Renal cortex interstitium (tissue), 11 donors: Measurements from ENCODE around the gene AP3M1. TPM values are rescaled to one million over a fixed set of nuclear protein-coding genes. Genes with fewer than 3 reads are reported as not detected.

Experiments
- DNase-seq, 11 donors: peaks; one replicate each; pipeline ENCODE4 v3.0.0-alpha.2; 2013; ENCODE audit warnings: low read depth in 9 of 11, low spot score in 4 of 11; ENCODE audit errors: extremely low read depth in 1 of 11
- polyA plus RNA-seq, 3 donors: library from polyadenylated mRNA; unstranded; fragments of 120-200 nt; gene quantifications; one replicate each; pipeline ENCODE4 v1.2.1, GENCODE V29; 2013; ENCODE audit not compliant: insufficient read length in 3 of 3

AP3M1 gene
- polyA plus RNA-seq, 3 donors, result 52.8 to 62.2 (median 58.6) TPM

DNA sequence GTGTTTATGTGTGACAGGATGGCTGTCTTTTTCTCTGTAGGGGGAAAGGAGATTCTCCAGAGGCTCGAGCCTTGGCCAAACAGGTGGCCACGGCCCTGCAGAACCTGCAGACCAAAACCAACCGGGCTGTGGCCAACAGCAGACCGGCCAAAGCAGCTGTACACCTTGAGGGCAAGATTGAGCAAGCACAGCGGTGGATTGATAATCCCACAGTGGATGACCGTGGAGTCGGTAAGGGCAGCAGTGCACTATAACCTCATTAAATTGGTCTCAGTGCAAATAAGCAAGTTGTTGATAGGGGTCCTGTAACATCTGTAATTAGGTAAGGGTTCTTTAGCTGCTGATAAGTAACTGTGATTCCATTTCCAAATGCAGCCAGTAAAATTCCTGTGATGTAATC is 56.4 kb downstream of the AP3M1 start:
- no peak for DNase-seq

DNA sequence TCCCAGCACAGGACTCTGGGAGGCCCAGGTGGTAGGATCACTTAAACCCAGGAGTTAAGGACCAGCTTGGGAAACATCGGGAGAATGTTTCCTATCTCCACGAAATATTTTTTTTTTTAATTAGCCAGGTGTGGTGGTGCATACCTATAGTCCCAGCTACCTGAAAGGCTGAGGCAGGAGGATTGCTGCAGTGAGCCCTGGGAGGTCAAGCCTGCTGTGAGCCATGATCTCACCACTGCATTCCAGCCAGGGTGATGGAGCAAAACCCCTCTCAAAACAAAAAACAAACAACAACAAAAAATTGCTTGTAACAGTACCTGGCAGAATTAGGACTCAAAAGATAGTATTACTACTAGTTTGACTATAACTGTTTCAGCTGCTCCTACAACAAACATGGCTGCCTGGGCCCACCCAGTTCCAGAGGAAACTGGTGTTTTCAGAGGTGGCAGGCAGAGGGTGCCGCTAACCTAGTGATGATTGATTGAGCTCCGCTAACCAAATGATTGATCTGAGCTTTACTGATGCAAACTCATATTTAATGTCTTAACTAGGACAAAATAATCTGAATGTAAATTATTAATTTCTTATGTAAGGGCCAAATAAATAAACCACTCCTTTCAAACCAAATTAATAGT is 57.0 kb downstream of the AP3M1 start:
- no peak for DNase-seq

DNA sequence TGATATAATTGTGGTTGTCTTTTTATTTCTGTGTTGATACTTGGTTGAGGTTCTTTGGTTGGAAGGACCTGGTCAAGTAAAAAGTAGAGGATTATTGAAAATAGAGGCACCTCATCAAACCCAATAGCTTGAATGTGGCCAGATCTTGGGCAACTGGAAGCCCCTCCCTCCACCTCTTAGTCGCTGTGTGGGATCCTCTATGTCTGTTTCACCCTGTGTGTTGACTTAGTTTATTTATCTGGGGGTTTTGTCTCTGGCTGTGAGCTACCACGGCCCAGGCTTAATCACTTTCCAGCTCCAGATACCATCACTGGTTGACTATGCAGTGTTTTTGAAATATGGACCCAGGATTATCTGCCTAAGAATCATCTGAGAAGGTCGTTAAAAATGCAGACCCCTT is 58.3 kb downstream of the AP3M1 start:
- DNase-seq, result no peak

DNA sequence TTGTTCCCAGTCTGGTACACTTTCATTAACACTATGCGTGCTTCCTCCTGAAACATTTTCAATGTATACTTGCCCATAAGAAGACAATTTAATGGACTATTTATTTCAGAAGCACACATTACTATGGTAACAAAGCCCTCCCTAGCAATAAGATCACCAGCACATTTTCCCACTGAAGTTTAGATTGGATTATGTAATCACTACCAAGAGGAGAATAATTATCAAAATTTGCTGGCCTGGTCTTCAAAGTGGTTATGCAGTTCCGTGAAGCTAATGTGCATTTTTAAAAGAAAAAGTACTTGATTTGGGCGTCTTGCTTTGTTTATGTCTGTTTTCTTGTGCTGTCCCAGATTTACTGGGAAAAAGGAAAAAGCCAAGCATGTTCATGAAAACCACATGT is 61.9 kb downstream of the AP3M1 start:
- no peak for DNase-seq

DNA sequence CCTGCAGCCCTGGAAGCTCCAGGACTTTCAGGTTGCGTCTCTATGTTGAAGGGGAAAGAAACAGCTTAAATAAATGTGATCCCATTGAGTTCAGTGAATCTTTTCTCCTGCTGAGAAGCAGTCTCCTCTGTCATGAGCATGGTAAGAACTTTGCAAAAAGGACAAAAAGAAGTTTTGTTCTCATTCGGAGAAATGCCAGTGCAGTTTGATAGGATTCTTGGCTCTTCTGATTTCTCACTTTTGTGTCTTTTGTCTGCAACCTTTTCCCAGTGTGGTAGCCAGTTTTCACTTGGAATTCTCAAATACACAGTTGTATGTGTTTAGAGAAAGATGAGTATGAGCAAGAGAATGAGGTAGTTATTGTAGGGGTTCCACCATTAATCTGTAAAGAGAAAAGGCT is 64.3 kb downstream of the AP3M1 start:
- no peak for DNase-seq

DNA sequence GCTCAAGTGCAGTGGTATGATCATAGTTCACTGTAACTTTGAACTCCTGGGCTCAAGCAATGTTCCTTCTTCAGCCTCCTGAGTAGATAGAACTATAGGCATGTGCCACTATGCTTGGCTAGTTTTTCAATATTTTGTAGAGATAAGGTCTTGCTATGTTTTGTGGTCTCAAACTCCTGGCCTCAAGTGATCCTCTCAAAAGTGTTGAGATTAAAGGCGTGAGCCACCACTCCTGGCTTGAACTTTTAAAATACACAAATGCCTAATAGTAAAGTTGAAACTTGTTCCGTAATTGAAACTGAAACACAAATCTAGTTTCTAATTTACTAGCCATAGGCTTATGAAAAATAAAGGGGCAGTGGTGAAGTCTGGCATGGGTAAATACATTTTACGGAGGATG is 65.7 kb downstream of the AP3M1 start:
- no peak for DNase-seq

DNA sequence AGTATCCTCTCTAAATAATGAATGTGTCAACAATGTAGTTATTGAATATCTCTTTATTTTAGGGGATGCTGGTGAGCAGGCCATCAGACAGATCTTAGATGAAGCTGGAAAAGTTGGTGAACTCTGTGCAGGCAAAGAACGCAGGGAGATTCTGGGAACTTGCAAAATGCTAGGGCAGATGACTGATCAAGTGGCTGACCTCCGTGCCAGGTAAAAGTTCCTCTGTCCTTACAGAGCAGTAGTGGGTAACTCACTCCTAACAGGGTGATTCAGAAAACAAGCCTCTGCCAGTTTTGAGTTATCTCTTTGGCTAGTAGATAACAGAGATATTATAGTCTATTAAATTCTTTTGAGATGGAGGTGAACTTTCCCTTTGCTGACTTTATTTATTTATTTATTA is 67.3 kb downstream of the AP3M1 start:
- DNase-seq, result no peak

DNA sequence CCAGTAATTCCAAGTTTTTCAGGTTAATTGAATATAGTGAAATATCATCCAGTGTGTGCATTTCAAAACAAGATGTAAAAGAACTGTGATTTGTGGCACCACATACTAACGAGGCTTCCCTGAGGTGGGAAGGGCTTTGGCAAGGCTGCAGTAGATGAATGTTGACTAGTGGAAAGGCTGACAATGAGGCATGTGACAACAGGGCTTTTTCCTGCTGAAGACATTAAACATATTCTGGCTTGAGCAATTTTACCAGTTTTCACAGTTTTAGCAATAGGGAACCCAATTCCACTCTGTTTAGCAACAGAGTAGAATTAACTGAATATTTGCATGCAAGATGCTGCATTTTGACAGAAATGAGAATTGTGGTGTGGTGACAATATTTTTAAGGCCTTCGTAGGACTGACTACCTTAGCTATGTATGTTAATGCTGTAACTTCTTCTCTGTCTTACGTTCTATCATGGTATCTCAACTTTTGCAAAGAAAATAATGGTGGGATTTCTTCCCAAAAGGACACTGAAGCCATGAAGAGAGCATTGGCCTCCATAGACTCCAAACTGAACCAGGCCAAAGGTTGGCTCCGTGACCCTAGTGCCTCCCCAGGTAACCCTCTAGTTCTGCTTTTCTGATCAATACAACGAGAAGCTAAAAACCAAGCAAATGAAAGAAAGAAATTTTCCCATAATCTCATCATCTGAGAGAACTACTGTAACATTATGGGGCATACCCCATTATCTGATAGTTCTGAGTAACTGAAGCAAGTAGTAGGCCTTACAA is 68.5 kb downstream of the AP3M1 start:
- DNase-seq, result no peak

DNA sequence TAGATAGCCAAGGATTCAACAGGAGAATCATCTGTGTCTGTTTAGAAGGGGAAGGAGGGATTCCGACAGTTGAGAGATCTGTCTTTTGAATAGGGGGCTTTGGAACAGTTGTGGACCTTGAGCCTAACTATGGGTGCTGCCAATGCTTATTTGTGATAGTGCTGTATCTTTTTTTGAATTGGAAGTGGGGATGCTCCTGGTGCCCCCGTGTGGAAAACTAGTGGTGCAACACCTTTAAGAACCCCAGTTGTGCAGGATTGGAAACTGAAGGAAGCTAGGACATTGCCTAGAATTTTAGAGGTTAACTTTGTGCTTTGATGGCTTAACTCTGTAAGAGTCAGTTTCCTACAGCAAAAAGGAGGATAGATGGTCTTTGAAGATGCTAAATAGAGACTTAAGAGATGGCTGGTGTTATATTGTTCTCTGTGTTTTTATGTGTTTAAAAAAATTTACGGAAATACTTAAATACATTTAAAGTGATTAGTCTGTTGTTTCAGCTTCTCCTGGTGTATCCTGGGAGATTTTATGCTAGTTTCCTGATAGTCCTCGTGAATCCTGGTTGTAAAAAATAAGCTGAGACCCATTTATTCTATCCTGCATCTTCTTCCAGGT is 69.3 kb downstream of the AP3M1 start:
- peak in 3 of 11 donors; percentile 28 to 36 (median 28) for DNase-seq

DNA sequence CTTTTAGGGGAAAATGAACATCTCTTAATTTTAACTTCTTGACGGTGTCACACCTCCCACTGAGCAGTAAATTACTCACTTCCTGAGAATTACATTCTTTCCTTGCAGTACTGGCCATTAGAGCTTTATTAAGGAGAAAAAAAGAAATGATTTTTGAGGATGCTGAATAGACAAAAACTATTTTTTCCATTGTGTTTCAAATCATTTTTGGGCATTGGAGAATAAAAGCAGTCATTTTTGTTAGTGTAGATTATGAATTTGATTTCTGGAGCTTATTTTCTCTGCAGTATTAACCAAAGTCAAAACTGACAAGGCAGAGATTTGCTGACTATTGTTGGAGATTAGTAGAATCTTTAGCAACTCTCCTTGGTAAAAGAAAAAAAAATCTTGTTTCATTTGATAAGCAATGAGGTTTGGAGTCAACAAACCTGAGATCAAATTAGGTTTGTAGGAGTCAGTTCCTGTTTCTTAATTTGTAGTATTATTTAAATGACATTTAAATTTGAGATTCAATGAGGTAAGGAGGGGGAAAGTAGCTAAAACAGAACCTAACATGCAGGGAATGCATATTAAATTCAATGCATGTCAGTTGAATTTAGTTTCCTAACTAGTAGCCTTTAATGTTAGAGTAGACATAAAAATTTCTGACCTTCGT is 70.6 kb downstream of the AP3M1 start:
- DNase-seq, result no peak

DNA sequence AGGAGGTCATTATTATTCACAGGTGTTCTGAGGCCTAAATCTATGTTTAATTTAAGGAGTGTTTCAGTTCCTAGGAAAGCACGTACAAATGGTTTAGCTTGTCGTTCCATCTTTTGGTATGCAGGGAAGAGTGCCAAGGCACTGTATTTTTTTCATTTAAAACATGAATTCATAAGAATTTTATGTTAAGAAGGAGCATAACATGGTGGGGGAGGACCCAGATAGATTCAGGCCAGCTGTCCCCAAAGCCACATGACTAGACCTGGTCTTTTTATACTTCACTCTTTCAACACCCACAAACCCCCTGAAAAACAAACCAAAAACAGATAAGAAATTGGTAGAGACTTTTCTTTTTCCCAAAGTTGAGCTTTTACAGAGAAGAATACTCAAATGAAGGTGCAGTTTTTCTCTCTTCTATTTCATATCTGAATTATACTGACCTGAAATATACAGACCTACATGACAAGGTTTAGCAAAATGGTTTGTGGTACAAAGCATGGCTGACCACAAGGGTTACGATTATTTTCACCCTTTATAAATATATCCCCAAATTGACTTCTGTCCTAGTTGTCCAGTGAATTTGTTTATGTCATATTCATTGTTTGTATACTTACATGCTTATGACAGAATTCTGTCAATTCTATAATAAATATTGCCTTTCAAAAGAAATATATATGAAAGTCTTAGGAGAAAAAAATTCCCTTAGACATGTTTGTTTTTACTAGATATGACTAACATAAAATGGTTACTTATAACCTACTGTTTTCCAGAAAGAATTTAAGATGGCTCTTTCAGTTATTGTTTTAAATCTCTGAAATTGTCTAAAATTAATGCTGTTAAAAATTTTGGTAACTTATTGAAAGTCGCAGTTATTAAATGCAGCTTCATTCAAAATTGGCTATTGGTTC is 71.3 kb downstream of the AP3M1 start:
- DNase-seq, result no peak

DNA sequence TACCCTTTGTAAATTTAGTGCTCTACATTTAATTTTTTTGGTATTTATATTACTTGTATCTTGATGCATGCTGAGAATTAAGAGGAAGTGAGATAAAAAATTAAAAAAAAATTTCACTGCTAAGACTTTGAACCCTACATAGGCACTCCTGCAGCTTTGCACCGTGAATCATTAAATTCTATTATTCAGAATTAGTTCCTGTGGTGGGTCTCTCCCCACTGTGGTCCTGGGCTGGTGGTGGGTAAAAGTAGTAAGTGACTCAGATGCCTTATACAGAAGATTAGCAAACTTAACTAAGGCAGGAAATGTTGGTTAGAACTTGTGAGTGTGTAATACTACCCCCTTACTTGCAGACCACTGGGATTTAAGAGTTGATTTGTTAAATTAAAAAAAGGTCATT is 72.6 kb downstream of the AP3M1 start:
- DNase-seq, result no peak

DNA sequence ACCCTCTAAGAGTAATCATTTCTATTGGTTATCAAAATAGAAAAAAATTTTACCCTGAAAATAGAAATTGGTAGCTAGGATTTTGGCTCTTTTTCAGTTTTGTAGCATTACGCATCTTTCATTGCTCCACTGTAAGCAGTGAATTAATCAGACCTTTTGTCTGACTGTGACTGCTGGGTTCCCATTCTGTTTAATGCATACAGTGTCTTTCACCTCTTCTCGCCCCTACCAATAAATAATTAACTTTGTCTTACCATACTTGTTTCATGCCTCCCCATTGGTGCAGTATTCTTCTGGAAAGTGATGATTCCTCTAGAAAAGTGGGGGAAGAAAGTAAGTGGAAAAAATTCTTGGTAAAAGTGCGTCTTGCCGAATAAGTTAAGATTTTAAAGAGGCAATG is 73.2 kb downstream of the AP3M1 start:
- DNase-seq, result no peak

DNA sequence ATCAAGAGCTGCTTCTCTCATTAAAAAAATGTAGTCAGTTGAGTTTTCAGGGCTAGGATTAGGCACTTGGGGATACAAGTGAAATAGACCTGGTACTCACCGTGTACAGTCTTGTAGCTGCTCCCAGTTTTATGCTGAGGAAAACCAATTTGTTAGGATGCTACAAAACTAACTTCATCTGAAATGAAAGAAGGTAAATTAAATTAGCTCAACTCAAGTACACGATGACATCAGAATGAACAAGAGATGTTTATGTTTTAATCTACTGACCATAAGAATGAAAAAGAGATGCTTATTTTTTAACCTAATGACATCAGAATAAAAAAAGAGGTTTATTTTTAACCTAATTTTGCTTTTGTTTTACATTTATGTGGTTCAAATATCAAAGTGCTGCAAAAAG is 73.7 kb downstream of the AP3M1 start:
- no peak for DNase-seq

DNA sequence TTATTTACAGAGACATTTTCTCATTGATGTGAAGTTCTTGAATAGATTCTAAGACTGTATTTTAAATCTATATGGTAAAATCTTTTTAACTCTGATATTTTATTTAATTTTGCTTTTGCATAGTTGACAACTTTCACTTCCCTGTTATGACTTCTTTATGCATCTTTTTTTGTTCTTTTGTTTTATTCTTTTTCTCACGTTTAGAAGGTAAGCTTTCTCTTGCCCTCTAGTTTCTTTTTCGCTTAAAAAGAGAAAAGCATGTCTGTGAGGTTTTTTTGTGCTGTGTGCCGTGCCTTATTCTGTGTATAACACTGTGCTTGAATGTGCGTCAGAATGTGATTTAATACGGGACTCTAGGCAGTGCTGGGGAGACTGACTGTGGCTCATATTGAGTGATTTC is 74.7 kb downstream of the AP3M1 start:
- DNase-seq, result no peak

DNA sequence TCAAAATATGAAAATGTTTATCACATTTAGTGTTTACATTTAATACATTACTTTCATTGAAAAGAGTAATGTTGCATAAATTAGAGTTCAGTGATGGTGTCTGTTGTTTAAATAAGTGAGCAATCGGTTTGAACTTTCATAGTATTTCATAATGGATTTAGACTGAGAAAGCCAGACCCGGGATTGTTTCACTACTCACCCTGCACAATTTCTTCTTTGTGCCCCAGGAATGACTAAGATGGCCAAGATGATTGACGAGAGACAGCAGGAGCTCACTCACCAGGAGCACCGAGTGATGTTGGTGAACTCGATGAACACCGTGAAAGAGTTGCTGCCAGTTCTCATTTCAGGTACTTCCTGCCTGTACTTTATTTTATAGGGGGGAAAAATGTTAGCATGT is 78.1 kb downstream of the AP3M1 start:
- DNase-seq, result no peak

DNA sequence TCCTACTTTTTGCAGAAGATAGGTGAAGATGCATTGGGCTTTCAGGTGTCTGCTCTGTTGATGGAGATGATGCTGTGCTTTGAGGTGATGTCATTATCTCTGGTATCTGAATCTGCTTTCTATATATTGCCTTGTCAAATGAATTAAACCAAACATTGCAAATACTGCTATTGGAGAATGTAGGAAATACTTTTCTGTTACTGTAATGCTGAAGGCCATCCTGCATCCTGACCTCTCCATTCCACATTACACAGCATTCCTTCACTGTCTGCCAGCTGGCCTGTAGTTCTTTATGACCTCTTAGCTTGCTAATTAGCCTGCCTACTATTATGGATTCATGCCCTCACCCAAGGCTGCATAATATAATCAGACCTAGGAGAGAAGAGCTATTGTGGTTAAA is 79.5 kb downstream of the AP3M1 start:
- DNase-seq, result peak in 2 of 11 donors; percentile 26 to 46
